GM19468 (cell line): ENCODE results near the gene KLF2.

Experiments
- ATAC-seq: cut with Tn5 transposase; IDR thresholded peaks from one replicate; pipeline ENCODE4 v1.9.1; 2021; ENCODE audit warnings: mild to moderate bottlenecking, moderate library complexity, moderate number of reproducible peaks; ENCODE audit not compliant: unreplicated experiment; ENCODE audit errors: extremely low read depth

Gene KLF2

DNA sequence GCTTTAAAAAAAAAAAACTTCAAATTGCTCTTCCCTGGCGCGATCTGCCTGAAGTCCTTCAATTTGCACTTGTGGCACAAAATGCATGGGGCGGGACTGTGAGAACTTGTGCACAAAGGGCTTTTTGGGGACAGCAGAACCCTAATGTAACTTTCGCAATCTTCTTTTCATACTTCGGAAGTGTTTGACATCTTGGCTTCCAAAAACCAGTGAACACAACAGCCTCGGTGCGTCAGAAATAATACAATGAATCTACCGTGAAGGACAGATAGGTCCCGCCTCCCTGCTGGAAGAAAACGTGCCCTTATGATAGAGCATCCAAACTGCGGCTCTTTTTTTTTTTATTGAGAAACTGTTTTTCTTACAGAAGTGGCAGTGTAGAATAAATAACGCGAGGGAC is 36.6 kb downstream of the KLF2 start:
- ATAC-seq: no peak

DNA sequence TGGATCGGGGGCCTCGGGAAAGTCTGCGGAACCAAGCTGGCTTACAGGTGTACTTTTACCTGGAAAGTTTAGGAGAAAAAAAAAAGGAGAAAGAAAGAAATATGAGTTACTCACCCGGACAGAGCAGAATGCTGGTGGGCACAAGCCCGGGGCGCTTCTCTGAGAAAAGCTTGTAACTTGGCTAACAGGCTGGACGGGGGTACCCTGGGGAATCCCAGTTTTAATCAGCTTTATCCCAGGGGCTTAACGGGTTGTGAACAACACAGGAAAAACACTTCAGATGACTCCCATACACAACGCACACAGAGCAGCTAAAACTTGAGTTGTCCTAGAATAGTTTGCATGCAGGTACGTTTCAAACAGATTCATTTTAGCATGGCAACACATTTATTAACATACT is 37.3 kb downstream of the KLF2 start:
- no peak for ATAC-seq

DNA sequence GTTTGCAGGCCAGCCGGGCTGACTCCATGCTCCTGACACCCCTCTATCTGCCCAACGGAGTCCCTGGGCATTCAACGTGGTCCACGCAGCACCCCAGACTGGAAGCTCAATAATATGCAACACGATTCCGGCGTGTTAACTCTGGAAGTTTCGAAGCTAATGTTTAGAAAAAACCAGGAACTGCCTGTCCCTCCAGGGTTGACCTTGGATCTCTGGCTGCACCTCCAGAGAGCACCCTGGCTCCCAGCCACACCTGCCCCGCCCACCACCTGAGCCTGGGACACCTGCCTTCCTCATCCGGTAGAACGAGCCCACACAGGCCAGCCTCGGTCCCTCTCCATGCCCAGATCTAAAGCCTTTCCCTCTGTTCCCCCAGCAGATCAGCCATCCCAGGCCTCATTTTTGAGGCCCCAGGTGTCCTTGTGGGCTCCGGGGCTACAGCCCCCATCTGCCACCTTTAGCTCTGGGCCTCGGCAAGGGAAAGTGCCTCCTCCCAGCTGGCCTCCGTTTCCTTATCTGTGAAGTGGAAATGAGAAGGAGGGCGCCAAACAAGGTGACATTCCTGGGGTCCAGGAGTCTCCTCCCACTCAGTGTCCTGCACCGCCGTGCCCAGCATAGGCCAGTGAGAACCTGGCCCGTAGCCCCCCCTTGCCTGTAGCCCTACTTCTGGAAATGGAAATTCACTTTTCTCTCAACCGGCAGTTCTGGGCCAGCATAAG is 38.7 kb downstream of the KLF2 start:
- ATAC-seq: no peak

DNA sequence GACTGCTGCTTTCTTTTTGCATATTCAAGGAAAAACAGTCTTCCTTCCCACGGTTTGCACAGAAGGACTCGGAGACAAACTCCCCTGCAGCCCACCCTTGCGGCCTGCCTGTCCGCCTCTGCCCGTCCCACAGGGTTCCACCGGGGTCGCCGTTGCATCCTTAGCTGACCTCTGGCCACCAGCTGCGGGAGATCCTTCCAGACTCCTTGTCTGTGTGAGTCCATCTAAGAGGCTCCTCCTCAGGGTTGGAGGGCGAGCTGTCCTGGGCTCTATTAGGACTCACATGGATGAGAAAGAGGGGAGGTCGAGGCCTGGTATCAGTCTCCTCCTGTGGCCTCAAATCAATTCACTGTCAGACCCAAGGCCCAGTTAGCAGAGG is 39.2 kb downstream of the KLF2 start:
- no peak for ATAC-seq

DNA sequence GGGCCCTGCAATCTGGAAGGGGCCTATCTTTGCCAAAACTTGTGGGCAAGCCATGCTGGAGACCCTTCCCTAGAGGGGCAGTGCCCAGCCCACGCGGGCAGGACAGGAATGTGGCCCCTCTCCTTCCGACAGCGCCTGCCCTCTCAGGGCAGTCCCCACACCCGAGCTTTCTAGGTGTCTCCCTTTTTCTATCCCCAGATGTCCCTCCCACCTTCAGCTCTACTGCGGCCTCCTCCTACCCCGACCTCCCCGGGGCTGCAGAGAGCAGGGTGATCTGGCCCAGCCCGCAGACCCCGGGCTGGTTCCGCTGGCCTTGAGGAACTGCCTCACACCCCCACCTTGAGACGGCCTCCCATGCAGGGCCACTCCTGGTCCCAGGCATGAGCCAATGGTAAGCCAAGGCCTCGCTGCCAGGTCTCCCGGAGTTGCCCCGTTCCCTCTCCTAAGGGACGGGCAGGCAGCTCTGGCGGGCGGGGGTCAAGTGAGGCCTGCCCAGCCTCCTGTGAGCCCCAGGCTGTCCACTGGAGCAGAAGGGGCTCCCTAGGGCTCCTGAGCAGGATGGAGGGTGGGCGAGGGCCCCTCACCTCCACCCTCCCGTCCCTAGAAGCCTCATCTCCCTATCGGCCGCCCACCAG is 39.7 kb downstream of the KLF2 start:
- no peak for ATAC-seq

DNA sequence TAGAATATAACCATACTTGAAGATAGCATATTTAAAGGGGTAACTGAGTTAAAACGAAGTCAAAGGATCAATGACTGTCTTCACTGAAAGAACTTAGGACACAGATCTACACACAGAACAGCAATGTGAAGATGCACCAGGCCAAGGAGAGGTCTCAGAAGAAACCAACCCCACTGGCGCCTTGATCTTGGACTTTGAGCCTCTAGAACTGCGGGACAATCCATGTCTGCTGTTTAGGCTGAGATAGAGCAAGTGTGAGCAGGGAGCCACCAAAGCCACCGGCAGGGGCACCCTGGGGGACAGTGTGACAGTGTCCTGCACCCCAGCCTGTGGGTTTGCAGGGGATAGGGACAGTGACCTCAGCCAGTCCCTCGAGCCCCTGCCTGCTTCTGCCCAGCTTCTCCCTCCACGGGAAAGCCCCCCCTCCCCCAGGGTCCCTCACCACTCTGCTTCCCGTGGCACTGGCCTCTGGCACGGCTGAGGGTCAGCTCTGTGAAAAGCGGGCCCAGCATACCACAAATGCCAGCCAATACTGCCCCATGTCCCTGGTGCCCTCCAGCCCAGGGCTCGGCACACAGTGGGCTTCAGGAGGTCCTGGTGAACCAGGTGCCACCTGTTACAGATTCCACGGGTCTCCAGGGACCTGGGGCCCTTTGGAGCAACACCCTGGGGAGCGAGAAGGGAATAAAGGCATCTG is 40.8 kb downstream of the KLF2 start:
- ATAC-seq: no peak

DNA sequence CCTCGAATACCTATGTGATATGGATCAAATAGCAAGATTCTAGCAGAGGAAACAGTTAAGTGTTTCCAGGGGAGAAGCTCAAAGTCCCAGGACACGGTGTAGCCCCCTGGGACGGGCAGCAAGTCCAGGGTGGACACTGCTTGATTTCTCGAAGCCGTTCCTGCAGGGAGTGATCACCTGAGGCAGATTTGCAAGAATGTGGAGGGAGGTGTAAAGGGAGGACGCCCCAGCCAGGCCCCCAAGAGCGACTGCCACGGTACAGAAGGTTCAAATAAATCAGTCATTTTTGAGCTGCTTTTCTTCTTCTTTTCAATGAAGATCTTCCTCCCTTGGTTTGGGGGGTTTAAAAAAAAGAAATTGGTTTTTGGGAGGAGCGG is 41.4 kb downstream of the KLF2 start:
- ATAC-seq: no peak

DNA sequence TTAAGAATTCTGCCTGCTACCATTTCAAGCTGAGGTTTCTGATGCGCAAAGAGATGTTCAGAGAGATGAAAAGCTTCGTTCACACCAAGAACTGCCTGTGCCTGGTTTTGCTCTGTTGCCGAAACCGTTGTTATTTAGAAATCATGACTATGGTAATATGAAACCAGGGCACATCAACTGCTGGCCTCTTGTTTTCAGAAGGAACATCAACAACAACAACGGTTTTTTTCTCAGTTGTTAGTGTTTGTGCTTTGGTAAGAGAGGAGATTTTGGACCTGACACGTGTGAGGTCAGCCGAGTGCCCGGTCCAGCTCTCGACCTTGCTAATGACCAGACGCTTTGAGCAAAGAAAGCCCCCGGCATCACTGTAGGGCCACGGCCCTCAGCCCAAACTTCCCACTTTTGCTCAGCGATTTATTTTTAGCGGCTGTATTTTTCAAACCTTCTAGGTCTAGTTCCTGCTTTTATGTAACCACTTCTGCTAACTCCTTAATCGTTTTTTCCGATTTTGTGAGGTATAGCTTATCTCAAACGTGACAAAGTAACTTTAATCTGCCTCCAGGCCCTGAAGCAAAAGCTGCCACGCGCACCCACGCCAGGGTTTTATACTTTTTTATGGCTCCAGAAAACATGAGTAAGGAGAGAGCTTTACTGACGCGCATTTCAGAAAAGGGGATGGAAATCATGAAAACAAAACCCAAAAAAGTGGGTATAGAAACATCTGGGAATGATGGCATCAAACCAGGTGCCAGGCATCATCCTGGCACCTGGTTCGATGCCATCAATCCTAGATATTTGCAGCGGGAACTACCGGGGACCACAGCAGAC is 42.0 kb downstream of the KLF2 start:
- ATAC-seq: no peak

DNA sequence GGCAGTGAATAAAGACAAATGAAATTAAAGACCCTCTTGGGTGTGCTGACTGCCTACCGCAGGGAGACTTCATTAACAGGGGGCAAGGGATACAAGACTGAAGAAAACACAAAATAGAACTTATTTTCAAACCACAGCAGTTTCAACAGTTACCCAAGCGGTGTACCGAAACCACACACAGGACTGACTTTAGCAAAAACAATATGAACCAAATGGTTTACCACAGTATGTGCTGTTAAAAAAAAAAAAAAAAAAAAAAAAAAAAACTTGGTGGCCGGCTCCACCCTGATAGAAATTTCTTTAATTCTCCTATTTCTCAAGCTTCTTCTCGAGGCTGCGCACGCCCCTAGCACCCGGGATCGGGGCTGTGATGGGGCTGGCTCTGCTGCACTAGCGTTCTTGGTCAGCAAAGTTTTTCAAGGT is 42.6 kb downstream of the KLF2 start:
- ATAC-seq: peak; percentile 22

DNA sequence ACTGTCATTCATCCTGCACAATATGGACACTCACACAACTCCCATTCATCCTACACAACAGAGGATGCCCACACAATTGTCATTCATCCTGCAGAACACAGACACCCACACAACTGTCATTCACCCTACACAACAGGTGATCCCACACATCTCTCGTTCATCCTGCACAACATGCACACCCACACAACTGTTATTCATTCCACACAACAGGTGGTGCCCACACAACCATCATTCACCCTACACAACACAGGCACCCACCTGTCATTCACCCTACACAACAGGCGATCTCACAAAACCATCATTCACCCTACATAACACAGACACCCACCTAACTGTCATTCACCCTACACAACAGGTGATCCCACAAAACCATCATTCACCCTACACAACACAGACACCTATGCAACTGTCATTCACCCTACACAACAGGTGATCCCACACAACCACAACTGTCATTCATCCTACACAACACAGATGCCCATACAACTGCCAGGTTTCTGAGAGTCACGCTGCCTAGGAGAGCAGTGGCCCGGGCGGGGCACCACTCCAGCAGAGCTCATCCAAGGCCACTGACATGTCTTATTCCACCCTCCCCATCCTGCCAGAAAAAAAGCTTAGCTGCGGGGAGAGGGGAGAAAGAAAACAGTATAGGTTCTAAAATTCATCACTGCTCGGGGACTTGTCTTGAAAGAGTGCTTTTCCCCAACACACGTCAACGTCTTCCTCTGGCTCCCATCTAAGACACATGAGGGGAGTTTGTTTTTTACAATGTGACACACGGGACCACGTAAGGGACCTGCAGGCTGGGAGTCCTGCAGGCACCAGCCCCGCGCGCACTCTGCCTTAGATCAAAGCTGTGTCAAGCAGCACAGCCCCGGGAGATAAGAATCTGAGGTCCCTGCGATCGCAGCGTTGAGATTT is 44.0 kb downstream of the KLF2 start:
- no peak for ATAC-seq

DNA sequence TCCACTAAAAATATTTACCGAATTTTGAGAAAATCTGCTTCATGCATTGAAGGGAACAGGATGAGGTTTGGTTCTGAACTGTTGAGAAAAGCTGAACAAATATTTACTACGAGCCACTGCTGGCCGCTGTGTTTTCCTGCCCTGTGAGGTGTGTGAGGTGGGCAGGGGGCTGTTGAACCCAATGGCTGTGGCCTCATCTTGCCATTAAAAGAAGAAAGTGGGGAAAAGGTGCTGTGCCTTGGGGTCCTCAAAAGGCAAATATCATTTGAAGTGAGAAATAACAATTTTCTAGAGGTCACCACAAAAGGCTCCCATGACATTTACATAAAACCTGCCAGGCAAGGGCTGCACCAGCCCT is 44.7 kb downstream of the KLF2 start:
- no peak for ATAC-seq

DNA sequence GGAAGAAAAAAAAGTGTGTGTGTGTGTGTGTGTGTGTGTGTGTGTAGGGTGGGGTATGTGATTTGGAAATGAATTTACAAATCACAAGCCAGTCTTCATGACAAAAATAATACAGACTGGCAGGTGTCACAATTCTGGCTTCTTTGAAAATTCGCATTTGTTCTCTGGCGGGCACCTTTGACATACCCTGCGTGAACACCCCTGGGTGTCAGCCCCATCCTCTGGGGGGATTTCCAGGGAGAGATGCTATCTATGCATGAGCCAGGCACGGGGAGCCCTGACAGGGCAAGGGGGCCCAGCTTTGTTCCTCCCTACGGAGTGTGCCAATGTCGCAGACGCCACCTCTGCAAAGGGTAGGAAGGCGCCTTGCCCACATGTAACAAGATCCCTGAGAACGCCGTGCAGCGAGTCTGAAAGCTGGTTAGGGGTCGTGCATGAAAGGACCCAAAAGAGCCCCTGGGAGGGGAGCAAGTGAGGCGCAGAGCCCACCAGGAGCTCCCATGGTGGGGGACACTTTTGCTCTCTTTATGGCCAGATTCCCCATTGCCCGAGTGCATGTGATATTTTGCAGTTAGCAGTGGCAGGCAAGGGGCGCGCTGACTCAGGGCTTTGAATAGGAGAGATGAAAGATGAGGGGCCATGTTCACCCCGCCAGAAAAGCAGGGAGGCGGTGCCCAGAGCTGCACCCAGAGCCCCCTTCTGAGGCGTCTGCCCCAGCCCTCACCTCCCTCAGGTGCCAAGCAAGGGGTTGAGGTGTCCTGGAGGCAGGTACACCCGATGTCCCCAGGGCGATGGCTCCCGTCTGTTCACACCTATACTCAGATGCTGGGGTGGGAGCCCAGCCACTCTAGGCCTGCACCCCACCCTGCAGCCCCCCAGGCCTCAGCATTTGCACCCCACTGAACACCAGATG is 45.3 kb downstream of the KLF2 start:
- no peak for ATAC-seq

DNA sequence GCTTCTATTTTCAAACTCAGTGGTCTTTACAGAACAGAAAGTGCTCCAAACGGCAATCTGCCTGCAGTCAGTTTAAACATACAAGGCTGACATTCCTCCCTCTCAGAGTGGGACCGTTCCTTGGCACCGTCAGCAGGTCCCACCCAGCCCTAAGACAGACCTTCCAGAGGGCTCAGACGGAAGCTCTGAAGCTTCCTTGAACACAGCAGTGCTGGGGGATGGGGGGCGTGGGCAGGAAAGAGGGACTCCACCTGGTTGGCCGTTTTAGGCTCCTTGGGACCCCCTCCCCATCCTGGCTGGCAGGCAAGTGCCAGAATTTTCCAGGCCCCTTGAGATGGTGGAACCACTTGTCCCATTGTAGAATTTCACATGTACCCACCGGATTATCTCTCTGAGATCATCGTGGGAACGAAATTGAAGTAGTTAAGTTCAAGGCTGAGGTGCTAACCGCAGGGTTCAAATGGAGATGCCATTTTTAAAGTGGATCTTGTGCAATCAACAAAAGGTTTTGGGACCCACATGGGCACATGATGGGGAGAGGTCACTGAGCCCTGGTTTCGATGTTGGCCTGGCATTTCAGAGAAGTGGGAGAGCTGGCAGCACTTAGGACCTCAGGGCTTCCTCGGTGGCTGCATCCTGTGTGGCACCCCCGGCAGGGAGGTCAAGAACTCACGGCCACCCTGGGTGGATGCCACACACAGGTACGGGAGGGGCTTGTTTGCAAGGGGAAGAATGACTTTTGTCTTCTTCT is 46.2 kb downstream of the KLF2 start:
- ATAC-seq: no peak

DNA sequence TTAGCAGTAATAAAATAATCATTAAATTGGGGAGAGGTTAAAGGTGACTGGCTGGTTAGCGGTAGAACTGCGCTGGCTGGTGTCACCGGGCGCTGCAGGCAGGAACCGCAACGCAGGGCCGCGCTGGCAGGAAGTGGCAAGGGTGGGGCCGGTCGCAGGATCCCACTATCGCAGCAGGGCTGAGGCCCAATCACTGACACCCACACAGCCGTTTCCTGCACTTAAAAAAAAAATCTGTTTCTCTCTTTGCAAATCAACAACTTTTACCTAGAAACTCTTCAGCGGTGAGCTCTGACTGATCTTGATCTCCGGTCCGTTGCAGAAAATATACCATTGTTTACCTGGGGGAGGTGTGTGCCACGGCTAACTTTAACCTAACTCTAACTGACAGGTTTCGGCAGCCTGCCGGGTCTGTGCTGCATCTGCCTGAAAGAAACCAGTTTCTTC is 46.9 kb downstream of the KLF2 start:
- ATAC-seq: peak; percentile 40

DNA sequence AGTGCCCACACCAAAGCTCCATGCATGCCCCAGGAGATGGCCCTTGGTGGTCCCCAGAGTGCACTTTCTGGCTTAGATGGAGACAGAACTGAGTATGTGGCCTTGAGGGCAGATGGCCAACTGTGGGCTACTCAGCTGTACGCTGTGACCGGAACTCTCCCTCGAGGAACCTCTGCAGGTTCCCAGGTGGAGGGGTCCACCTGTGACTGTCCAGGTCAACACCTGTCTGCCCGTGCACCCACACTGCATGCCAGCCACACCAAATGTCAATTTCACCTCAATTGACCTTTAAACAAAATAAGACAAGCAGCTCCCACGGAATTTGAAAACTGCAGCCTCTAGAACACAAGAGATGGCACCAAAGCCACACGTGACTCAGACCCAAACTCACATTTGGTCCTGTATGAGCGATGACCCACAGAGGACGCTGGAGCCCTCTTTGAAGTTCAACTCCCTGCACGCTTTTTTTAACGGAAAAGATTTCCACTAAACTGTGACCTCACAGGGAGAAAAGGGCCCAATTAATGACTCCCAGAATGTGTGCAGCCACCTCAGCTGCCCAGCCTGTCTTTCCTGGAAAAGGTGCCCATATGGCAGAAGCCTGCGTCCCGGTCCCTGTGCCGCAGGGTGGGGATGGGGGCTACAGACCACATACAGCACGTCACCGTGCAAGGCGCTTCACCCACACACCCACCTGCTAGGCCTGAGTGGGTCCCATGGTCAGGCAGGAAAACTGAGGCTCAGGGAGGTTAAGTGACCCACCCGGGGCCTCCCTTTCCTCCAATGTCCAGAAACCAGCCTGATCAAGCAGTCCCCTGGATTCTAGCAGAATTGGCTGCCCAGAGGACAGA is 47.7 kb downstream of the KLF2 start:
- no peak for ATAC-seq

DNA sequence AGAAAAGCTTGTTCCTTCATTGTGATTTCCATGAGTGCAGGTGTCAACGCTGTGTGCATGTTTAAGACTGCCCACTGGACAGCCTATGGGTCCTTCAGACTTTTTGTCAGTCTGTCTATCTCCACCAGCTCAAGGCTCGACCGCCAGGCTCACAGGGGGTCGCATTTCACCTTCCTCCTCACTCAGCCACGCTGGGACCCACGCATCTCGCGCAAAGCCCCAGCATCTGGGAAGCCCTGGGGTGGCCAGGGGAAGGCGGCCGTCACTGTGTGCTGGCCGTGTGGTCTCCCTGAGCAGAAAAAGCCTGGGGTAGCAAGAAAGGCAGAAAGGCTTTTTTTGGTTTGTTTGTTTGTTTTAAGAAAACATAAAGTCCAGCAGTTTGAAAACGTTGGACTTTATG is 48.5 kb downstream of the KLF2 start:
- no peak for ATAC-seq

DNA sequence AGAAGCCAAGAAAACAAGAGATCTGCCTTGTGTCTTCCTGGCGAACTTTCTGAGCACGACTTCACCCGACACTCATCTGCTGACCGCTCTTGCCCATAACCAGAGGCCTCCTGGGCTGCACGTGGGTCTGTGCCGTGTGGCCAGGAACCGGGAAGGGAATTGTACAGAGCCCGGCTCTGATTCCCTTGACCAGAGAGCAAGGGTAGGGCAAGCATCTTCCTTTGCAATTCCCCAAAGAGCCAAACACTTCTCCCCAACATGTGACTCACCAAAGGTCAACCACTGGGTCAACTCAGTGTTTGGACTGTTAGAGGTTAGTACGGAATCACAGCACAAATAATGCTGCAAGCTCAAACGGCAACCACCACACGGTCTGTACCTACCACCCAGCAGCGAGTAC is 48.9 kb downstream of the KLF2 start:
- ATAC-seq: no peak
